GM18861 (cell line): ENCODE data around the gene RAB11FIP2.
A peak's percentile ranks its signal among the peaks of the same experiment; 100 is the strongest.
"Not testable (repeated sequence)": the region's sequence is repeated elsewhere in the genome, so short reads cannot be mapped to it uniquely, and the experiment has no call there.

Experiments
- ATAC-seq: cut with Tn5 transposase; IDR thresholded peaks from one replicate; pipeline ENCODE4 v1.9.1; 2021; ENCODE audit not compliant: unreplicated experiment

RAB11FIP2 gene, protein sequence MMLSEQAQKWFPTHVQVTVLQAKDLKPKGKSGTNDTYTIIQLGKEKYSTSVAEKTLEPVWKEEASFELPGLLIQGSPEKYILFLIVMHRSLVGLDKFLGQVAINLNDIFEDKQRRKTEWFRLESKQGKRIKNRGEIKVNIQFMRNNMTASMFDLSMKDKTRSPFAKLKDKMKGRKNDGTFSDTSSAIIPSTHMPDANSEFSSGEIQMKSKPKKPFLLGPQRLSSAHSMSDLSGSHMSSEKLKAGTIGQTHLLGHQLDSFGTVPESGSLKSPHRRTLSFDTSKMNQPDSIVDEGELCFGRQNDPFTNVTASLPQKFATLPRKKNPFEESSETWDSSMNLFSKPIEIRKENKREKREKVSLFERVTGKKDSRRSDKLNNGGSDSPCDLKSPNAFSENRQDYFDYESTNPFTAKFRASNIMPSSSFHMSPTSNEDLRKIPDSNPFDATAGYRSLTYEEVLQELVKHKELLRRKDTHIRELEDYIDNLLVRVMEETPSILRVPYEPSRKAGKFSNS

DNA sequence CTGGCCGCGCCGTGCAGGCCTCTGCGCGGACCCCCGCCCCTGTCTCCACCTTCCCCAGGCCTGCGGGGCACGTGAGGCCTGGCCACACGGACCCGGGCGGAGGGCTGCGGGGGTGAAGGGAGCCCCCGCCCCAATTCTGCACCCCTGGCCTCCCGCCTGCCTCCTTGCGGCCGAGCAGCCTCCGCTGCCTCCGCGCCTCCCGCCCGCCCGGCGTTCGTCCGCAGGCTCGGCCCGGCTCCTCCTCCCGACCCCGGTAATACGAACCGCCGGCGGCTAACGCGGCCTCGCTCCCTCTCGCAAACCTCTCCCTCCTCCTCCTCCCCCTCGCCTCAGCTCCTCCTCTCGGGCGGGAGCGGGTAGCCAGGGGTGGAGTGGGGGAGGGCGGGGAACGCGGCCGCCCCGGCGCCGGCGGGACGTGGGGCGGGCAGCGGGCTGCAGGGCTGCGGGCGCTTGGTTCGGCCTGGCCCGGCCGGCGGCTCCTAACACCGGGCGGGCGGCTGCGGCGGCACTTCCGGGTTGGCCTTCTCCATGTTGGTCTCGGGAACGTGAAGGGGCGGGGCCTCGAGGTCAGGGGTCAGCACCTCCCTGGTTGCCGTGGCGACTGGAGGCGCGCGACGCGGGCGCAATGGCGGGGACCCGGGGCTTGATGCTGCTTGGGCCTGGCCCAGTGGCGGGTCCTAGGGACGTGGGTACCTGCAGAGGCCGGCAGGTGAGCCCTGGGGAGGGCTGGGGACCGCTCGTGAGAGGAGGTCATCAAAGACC, at the start of gene RAB11FIP2:
RAB11FIP2 (minus strand) TSS at position 547 of the 762 bp plus-strand sequence. CDS start 778 bp downstream, outside the sequence.
- peak; percentile 92 for ATAC-seq

DNA sequence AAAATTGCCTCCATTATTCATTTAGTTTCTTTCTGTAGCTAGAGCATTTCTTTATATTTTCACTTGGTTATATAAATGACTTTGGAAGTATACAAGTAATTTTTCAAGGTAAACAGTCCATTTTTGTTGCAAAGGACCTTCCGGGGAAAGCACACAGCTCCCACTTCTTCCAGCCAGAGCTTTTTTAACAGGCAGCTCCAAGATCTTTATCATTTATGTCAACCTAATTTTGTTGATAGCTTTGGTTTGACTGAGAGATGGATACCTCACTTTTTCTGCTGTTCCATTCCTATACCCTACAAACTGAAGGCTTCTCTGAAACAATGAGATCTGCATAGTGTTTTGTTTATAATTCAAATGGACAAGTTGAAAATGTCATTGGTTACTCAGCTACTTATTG, 49.3 kb upstream of the RAB11FIP2 start:
- ATAC-seq: no peak

DNA sequence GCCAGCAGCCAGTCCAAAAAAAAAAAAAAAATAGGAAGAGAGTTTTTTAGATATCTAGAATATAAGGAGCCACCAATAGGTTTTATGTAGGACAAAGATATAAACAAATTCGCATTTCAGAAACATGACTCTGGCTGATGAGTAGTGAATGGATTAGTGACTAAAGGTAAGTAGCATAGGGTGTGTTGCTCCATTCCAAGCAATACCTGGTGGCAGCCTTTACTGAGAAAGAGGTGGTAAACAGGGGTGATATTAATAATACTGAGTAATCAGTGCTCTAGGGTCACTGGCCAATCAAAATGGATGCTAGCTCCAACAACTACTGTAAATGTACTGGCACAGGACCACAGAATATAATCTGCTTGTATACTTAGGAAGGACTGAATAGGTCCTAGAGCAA, 45.5 kb upstream of the RAB11FIP2 start:
- no peak for ATAC-seq

DNA sequence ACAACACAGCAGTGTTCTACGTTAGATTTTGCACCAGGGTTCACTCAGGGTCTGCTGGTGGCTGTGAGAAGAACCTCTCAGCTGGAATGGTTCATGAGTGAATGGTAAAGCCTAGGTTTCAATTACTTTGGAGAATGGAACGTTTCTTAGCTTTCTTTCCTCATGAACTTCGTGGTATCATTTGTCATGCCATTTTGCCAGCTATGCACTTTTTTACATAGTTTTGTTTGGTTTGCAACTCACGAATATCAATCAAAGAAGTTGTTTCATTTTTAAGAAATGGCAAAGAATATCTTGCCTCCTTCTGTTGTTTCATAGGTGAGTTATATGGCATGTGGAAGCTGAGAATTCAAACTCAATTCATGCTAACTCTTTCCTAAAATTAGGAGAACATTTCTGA, 34.1 kb upstream of the RAB11FIP2 start:
- no peak for ATAC-seq

DNA sequence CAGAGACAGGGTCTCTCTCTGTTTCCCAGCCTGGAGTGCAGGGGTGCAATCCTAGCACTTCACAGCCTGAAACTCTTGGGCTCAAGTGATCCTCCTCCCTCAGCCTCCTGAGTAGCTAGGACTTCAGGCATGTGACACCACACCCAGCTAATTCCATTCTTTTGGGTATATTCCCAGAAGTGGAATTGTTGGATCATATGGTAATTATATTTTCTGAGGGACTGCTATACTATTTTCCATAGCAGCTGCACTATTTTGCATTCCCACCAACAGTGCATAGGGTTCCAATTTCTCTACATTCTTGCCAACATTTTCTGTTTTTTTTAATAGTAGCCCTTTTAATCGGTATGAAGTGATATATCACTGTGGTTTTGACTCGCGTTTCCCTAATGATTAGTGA, 30.0 kb upstream of the RAB11FIP2 start:
- ATAC-seq: no peak

DNA sequence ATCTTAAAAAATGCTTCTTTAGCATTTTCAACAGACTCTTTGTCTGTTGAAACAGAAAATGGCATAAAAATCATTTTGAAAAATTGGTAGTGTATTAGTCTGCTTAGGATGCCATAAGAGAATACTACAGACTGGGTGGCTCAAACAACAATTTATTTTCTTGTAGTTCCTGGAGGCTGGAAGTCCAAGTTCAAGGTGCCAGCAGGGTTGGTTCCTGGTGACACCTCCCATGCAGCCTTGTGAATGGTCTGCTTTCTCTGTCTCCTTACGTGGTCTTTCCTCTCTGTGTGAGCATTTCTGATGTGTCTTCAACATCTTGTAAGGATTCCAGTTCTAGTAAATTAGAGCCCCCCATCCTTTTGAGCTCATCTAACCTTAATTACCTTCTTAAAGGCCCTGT, 26.1 kb upstream of the RAB11FIP2 start:
- ATAC-seq: no peak

DNA sequence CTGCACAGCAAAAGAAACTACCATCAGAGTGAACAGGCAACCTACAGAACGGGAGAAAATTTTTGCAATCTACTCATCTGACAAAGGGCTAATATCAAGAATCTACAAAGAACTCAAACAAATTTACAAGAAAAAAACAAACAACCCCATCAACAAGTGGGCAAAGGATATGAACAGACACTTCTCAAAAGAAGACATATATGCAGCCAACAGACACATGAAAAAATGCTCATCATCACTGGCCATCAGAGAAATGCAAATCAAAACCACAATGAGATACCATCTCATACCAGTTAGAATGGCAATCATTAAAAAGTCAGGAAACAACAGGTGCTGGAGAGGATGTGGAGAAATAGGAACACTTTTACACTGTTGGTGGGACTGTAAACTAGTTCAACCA, 20.6 kb upstream of the RAB11FIP2 start:
- not testable (repeated sequence) for ATAC-seq

DNA sequence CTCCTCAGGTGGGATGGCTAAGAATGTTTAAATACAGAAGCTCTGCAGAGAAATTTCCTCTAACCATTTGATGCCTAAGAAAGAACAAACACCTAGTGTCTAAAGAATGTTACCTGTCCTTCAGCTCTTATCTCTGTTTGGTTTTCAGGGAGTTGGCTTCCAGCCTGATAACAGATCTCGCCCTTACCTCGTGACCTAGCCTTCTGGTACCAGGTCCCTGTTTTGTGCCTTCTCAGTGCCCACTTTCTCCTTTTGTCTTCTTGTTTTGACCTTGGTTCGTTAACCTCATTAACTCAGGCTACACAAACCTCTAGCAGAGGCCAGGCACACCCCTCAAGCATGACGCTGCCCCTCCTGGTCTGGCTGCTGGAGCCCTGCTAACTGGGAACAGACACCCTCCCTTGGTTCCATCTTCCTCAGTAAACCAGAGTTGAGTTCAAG, 16.1 kb upstream of the RAB11FIP2 start:
- no peak for ATAC-seq

DNA sequence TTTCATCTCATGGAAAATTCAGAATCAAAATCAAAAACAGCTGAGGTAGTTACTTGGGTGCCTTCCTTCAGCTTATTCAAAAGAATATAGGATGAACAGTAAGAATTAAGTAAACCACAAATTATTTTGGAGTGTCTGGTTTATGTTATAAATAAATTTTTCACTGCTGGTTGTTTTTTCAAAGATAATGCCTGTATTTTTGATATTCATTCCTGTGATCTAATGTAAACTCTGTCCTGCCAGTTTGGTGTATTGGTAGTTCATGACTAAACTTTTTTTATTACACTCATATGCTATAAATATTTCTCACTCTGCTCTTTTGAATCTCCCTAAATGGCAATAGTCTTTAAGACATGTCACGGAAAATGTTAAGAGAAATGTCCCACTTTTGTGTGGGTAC, 11.6 kb upstream of the RAB11FIP2 start:
- no peak for ATAC-seq

DNA sequence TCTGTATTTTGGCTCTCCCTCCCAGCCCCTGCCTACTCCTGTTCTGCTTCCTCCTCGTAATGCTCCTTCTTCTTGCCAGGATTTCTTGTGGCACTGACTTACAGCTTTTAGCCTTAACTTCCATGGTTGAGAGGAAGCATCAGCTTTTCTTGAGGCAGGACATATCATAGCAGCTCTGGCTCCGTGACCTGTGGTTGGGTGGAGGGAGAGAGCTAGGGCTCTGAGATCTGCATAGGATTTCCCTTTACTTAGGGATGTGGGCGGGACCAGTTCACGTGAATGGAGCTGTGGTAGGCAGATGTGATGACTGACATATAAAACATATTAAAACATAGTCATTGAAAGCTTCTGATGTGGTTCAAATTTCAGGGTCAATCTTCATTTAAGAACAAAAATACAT, 10.6 kb upstream of the RAB11FIP2 start:
- no peak for ATAC-seq

DNA sequence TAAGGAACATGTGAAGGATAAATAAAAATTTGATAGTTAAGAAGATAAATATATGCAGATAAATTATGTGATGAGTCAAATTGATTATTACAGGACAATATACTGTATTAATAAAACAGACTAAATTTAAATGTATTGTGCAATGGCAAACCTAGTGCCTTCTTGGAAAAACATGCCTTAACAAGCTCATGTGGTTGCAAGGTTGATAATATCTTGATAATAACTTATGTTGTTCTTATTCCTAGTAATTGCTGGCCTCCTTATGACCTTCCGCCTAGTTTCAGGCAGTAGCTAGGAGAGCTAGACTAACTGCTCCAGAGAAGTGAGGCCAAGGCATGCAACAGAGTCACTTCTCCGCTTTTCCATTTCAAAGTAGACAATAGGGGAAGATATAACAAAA, 7.6 kb upstream of the RAB11FIP2 start:
- no peak for ATAC-seq

DNA sequence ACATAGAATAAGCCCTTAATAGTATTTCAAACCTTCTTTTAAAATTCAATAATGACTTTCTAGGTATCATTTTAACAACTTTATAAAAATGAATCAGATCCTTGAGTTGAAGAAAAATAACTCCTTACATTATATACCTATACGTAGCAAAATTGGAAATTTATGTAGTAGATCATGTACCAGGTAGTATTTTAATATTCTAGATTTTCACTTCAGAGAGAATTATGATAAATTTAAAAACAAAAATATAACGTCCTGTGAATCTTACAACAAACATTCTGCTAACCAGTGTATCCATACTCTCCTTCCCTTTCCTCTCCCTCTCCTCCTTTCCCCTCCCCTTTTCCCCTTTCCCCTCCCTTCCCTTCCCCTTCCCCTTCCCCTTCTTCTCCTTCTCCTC, 6.1 kb upstream of the RAB11FIP2 start:
- no peak for ATAC-seq

DNA sequence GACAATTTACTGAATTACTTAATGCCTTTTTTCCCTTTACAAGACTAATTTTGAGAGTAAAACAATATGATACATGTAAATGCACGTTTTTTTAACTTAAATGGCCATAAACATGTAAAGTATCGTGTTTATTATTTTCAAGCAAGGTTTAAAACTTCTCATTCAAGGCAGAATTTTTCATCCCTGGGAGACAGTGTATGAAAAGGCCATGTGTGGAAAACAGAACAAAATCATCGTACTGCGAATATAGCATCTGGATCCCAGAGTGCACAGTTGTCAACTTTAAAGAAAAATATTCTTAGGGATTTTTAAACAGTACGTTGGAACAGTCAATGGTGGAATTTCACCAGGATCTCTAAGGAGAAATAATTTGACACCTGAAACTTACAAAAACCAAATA, 1.1 kb upstream of the RAB11FIP2 start:
- ATAC-seq: no peak

DNA sequence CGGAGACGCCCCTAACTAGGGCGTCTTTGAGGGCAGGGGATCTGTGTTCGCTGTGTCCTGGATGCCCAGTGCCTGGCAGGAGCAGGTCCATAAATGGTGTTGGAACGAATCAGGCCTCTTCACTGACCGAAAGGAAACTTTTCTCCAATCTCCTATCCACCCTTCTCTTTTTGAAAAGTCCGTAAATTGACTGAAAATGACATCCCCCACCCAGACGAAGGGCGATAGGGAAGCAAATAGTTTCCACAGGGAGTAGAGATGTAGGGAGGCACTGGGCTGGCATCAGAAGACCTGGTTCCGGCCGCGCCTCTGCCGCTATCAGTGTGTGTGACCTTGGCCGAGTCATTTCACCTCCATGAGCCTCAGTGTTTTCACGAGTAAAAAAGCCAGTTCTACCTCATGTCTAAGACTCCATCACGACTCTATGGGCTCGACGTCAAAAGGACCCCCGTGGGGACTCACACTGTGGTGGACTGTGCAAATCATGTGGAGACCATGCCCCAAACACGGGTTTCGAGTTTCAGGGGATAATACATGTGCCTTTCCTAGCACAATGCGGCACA, 497 bp upstream of the RAB11FIP2 start:
- ATAC-seq: no peak

DNA sequence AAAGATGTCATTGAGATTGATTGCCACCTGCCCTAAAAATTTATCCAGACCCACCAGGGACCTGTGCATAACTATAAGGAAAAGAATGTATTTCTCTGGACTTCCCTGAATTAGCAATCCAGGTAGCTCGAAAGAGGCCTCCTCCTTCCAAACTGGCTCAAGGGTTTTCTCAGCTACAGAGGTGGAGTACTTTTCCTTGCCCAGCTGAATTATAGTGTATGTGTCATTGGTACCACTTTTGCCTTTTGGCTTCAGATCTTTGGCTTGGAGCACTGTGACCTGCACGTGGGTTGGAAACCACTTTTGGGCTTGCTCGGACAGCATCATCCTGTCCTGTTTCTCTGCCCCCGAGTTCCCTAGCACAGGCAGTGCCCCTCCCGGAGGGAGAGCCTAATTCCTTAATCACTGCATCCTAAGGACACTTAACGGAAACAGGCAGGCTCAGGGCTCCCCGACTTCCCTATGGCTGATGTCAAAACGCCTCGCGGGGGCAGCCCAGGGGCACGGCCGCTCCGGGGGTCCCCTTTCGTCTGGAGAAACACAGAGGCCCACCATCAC, 825 bp downstream of the RAB11FIP2 start:
- ATAC-seq: peak; percentile 3

DNA sequence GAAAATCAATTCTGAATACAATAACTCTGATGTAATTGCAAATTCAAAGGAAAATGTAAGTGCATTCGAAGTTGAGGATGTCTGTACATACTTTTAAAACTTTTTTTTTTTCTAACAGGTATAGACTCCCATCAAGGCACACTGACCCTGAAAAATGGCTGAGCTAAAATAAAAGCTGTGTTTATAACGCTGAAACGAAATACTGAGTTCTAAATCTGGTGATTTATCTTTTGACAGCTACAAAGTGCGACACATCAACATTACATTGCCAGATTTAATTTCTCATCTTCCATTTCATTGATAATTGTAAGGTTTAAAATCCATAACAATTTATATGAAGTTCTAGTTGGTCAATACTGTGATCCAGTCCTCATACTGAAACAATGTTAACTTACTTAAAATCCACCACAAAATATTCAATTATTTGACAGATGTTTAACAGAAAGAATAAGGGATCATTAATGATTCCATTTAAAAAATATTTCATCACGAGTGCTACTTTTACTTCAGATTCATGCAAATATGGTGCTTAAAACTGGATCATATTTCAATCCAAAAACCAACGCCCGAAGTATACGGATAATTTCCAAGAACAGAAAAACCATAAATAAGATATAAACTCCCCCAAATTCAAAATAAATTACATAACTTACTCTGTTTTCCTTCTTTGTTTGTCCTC, 1.4 kb downstream of the RAB11FIP2 start:
- ATAC-seq: no peak

DNA sequence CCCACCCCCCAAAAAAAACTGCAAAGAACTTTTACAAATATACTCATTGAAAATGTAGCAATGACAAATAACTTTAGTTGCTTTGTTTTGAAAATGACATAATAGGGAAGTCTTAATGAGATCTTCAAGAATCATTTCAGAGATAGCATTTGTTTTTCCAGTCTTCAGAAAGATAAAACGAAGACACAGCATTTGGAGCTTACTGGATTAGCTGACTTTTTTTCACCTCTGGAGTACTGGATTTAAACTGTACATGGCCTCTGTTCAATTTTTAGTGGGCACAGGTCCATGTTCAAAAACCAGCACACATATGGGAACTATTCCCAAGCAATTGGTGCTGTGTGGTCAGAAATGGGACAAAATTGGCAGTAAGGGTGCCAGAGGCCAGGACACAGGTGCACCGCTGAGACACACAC, 3.9 kb downstream of the RAB11FIP2 start:
- no peak for ATAC-seq

DNA sequence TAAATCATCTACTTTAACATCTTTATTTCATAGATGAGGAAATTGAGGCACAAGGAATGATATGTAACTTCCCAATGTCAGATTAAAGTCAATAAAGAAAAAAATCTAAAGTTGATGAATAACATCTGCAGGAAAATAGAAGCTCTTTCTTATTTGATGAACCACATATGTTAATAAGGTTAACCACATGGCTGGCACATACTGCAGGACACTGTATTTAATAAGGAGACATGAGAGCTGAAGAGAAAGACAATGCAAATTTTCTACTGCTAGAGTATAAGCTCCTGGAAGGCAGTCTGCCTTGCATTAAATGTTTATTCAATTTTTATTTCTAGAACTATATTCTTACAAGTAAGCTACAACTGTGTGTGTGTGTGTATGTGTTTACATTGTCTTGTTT, 4.4 kb downstream of the RAB11FIP2 start:
- ATAC-seq: no peak

DNA sequence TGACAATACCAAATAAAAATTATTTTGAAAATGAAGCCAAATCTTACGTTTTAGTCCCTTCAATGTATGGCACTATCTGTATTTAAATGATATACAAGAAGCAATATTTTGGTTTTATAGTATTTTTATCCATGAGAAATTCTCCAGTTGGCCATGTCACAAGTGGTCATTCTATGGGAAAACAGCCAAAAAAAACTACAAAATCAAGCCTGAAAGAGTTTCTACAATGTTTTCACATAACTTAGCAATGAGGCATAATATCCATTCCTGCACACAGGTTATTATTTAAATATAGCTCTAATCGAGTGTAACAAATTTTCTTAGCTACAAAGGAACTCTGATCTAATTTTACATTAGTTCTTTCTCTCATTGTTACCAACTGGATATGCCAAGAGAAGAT, 5.4 kb downstream of the RAB11FIP2 start:
- no peak for ATAC-seq

DNA sequence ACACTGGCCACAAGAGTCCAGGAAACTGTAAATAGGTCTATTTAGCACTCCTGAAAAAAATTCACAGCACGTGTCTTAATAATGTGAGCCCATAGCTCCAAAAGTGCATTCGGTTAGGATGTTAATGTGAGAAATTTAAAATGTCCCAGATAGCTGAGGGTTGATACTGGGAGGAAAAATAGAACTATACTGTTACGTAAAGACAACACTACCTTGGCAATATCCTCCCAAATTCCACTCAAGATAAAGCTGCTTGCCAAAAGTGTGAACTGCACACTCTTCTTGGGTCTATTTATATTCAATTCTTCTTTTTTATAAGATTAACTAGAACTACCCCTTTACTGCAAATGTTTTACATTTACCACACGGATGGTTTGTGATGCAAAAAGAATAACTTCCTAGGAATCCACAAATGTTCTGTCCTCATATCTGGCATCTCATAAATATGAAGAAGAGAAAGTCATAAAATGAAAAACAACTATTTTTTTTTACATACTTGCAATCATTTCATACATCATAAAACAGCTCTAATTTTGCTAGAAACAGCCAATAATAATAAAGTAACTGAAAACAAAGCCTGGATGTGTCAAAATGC, 10.4 kb downstream of the RAB11FIP2 start:
- ATAC-seq: no peak
